Activated naive CD8-positive, alpha-beta T cell (primary cell): ENCODE data around the gene OLFML2B.

Experiments
- H3K27ac Mint-ChIP-seq: one replicate; pipeline ENCODE4 v1.8.0; 2021; ENCODE audit warnings: mixed read lengths
- H3K27me3 Mint-ChIP-seq: one replicate; pipeline ENCODE4 v1.8.0; 2021; ENCODE audit warnings: mixed read lengths
- H3K36me3 Mint-ChIP-seq: one replicate; pipeline ENCODE4 v1.8.0; 2021; ENCODE audit warnings: mixed read lengths
- H3K4me1 Mint-ChIP-seq: one replicate; pipeline ENCODE4 v1.8.0; 2021; ENCODE audit warnings: low read depth, mixed read lengths
- H3K4me3 Mint-ChIP-seq: one replicate; pipeline ENCODE4 v1.8.0; 2021; ENCODE audit warnings: mild to moderate bottlenecking, mixed read lengths
- H3K9me3 Mint-ChIP-seq: one replicate; pipeline ENCODE4 v1.8.0; 2021; ENCODE audit warnings: low read depth, mixed read lengths

The OLFML2B gene

DNA sequence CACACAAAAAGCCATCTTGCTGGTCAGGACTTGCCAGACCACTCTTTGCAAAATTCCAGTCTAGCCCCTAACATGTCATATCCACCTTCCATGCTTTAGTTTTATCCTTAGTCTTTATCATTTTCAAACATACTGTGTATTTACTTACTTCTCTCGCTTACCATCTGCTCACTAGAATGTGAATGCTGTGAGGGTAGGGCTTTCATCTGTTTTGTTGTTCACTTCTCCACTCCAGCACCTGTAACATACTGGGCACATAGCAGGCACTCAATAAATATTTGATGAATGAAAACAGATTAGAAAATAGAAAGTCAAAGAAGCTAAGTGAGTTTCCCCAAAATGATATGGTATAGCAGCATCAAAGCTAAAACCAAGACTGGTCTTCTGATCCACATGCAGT is 79.9 kb downstream of the OLFML2B start:
- H3K36me3 Mint-ChIP-seq, result peaks cover 35% of the 10 kb centered on the region
- H3K27me3 Mint-ChIP-seq, result no peaks in the 10 kb centered on the region
- no peaks in the 10 kb centered on the region for H3K9me3 Mint-ChIP-seq
- no peak overlapping the region for H3K27ac Mint-ChIP-seq
- no peak overlapping the region for H3K4me3 Mint-ChIP-seq
- H3K4me1 Mint-ChIP-seq, result peaks cover 5% of the 10 kb centered on the region

- Mint-ChIP-seq H3K27ac (no peak overlapping the region), H3K4me3 (no peak overlapping the region), H3K4me1 (peaks cover 7% of the 10 kb centered on the region), H3K9me3 (no peaks in the 10 kb centered on the region), H3K27me3 (no peaks in the 10 kb centered on the region), H3K36me3 (peaks cover 32% of the 10 kb centered on the region)
Observed at GRCh38 chr1:161941726-161942436, 81.8 kb downstream of the OLFML2B start.

GRCh38 chr1:161940866-161941591 is 82.6 kb downstream of the OLFML2B start:
- H3K4me1 Mint-ChIP-seq, result peaks cover 13% of the 10 kb centered on the region
- H3K9me3 Mint-ChIP-seq, result no peaks in the 10 kb centered on the region
- no peak overlapping the region for H3K4me3 Mint-ChIP-seq
- no peak overlapping the region for H3K27ac Mint-ChIP-seq
- H3K27me3 Mint-ChIP-seq, result no peaks in the 10 kb centered on the region
- peaks cover 35% of the 10 kb centered on the region for H3K36me3 Mint-ChIP-seq

DNA sequence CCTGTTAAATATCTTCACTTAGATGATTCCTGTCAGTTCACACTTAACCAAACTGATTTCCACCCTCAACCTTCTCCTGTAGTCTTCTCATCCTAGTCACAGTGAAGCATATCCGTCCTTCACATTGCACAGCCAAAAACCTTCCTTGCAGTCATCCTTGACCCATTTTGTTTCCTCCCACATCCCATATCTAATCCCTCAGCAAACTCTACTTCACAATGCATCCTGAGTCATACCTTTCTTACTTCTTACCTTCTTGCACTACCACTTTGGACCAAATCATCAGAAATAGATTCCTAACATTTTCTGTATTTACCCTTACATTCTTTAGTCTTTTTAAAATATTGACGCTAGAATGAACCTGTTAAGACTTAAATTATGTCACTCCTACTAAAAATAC is 86.9 kb downstream of the OLFML2B start:
- Mint-ChIP-seq H3K27me3 (no peaks in the 10 kb centered on the region), H3K27ac (peak overlapping the region; percentile 50), H3K4me1 (peaks cover 54% of the 10 kb centered on the region), H3K4me3 (no peak overlapping the region), H3K9me3 (no peaks in the 10 kb centered on the region), H3K36me3 (peaks cover 11% of the 10 kb centered on the region)

DNA sequence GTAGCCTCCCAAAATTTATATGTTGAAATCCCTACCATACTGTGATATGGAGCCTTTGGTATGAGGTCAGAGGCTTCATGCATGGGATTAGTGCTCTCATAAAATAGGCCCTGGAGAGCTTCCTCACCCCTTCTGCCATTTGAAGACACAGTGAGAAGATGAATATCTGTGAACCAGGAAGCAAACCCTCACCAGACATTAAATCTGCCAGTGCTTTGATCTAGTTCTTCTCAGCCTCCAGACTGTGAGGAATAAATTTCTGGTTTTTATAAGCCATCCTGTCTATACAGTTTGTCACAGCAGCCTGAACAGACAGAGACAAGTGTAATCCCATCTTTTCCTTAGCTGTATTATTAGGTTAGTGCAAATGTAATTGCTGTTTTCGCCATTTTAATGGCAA is 88.4 kb downstream of the OLFML2B start:
- H3K27me3 Mint-ChIP-seq, result no peaks in the 10 kb centered on the region
- H3K4me1 Mint-ChIP-seq, result peaks cover 55% of the 10 kb centered on the region

DNA sequence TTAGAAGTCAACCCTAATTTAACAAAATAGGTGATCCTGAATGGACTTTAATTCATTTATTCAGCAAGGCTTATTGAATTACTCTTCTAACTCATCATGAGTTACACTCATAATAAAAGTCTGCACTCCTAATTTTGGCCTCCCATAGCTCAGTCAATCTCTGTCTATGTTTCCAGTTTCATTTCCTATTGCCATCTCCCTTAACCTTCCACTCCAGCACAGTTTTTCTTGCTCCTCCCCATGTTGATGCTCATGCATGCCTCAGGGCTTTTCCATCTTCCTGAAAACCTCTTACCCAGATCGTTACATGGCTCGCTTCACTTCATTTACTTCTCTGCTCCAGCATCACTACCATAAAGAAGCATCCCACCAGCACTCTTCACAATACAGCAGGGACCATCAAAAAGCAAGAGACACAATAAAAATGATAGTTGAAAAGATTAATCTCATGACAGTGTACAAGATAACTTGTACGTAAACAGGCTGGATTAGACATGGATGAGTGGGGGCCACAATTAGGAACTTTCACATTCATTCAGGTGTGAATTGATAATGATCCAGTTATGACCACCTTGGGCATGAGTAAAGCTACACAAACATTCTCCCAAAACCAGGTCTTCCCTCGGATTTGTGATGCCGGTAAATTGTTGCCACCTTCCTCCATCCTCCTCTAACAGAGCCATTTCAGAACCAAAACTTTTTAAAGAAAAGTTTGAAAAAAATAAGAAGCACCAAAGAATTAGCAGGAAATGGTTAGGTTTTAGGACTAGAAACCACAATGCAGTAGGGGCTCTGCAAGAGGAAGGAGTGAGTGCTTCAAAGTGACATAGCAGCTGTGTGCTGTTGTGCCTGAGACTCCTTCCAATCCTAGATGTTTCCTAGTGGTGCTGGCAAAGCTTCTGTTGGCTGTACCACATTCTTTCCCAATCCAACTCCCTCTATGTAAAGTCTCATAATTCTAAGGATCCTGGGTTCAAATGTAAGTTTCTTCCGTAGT is 89.8 kb downstream of the OLFML2B start:
- Mint-ChIP-seq H3K36me3 (peaks cover 21% of the 10 kb centered on the region), H3K27ac (peak overlapping the region; percentile 83), H3K27me3 (no peaks in the 10 kb centered on the region), H3K9me3 (no peaks in the 10 kb centered on the region), H3K4me3 (peak overlapping the region; percentile 50), H3K4me1 (peaks cover 66% of the 10 kb centered on the region)

More for the DNA sequence above, 88.4 kb downstream of the OLFML2B start:
- Mint-ChIP-seq H3K4me3 (peak overlapping the region; percentile 50), H3K9me3 (no peaks in the 10 kb centered on the region), H3K27ac (peak overlapping the region; percentile 83), H3K36me3 (peaks cover 9% of the 10 kb centered on the region)
